SU-DHL-6 (cell line): Measurements from ENCODE around the gene ZNF669.
A peak's percentile ranks its signal among the peaks of the same experiment; 100 is the strongest.

Experiments used
- H2AFZ ChIP-seq: fragments of 200-600 bp; sonication (generic); 2 replicates; pipeline ENCODE4 v1.6.1; 2014; ENCODE audit warnings: low read depth, mild to moderate bottlenecking, moderate library complexity, mixed read lengths, antibody characterized with exemption, low read length; ENCODE audit not compliant: severe bottlenecking
- H3F3A ChIP-seq: fragments of 200-600 bp; shearing (Covaris generic); 2 replicates; pipeline ENCODE4 v1.6.0; 2016; ENCODE audit warnings: antibody characterized with exemption, mild to moderate bottlenecking; ENCODE audit not compliant: insufficient read depth
- H3K27ac ChIP-seq: fragments of 200-600 bp; sonication (generic); 2 replicates; pipeline ENCODE4 v1.5.1; 2016; ENCODE audit warnings: low read depth, mild to moderate bottlenecking, low read length, moderate library complexity, mixed read lengths
- H3K27me3 ChIP-seq: fragments of 200-600 bp; sonication (generic), shearing (Covaris generic); 2 replicates; pipeline ENCODE4 v1.6.0; 2014; ENCODE audit warnings: mild to moderate bottlenecking, low read length
- H3K36me3 ChIP-seq: fragments of 200-600 bp; sonication (generic); 2 replicates; pipeline ENCODE4 v1.6.1; 2014; ENCODE audit warnings: mild to moderate bottlenecking, low read length, mixed read lengths
- H3K4me2 ChIP-seq: fragments of 300-600, 200-600 bp; shearing (Covaris generic), sonication (generic); 2 replicates; pipeline ENCODE4 v1.6.0; 2014; ENCODE audit warnings: low read length, low read depth, mild to moderate bottlenecking; ENCODE audit not compliant: poor library complexity, severe bottlenecking
- H3K4me3 ChIP-seq: fragments of 200-600 bp; sonication (generic); 2 replicates; pipeline ENCODE4 v1.5.1; 2014; ENCODE audit warnings: antibody characterized with exemption, low read length, mild to moderate bottlenecking, mixed read lengths; ENCODE audit not compliant: insufficient read depth, poor library complexity, severe bottlenecking
- H3K79me2 ChIP-seq: fragments of 200-600 bp; sonication (generic); 2 replicates; pipeline ENCODE4 v1.6.1; 2014; ENCODE audit warnings: mild to moderate bottlenecking, low read length, moderate library complexity; ENCODE audit not compliant: insufficient read depth
- H3K9ac ChIP-seq: fragments of 200-600 bp; sonication (generic); 2 replicates; pipeline ENCODE4 v1.7.0; 2014; ENCODE audit warnings: mild to moderate bottlenecking, low read length
- H3K9me2 ChIP-seq: fragments of 200-600 bp; sonication (generic); replicated peaks from 2 replicates; pipeline ENCODE4 v1.6.1; 2014; ENCODE audit warnings: low read length; ENCODE audit not compliant: insufficient read depth
- H3K9me3 ChIP-seq: fragments of 200-600 bp; sonication (generic); 2 replicates; pipeline ENCODE4 v1.6.1; 2014; ENCODE audit warnings: low read length, mixed read lengths; ENCODE audit not compliant: insufficient read depth
- H4K20me1 ChIP-seq: fragments of 200-600 bp; sonication (generic); 2 replicates; pipeline ENCODE4 v1.6.1; 2014; ENCODE audit warnings: low read depth, mild to moderate bottlenecking, antibody characterized with exemption, low read length, moderate library complexity, mixed read lengths
- CTCF ChIP-seq: fragments of 200-600 bp; sonication (generic); IDR thresholded peaks from one replicate; pipeline ENCODE4 v1.5.1; 2017; ENCODE audit warnings: antibody characterized with exemption, mild to moderate bottlenecking, low read length, moderate library complexity; ENCODE audit not compliant: insufficient read depth, poor library complexity, severe bottlenecking
- EZH2phosphoT487 ChIP-seq: fragments of 200-600 bp; sonication (generic), shearing (Covaris generic); conservative IDR thresholded peaks from 2 replicates; pipeline ENCODE4 v1.6.1; 2018; ENCODE audit warnings: mild to moderate bottlenecking, antibody characterized with exemption, low read length, moderate library complexity, mixed read lengths

ZNF669 gene

GRCh38 chr1:247107694-247108093, 3.5 kb upstream of the ZNF669 start:
- H3K9me2 ChIP-seq, result no peaks in the 10 kb centered on the region
- H3K79me2 ChIP-seq, result peaks cover 13% of the 10 kb centered on the region
- TF ChIP-seq EZH2phosphoT487 (no peak), CTCF (no peak)
- no peak overlapping the region for H3K4me2 ChIP-seq
- no peaks in the 10 kb centered on the region for H4K20me1 ChIP-seq
- H3K27ac ChIP-seq, result no peak overlapping the region
- no peaks in the 10 kb centered on the region for H3K27me3 ChIP-seq
- no peaks in the 10 kb centered on the region for H3F3A ChIP-seq
- H3K36me3 ChIP-seq, result peaks cover 4% of the 10 kb centered on the region
- no peak overlapping the region for H3K9ac ChIP-seq
- H3K9me3 ChIP-seq, result peaks cover 5% of the 10 kb centered on the region; the same call in 1 of the 2 replicates
- no peak overlapping the region for H2AFZ ChIP-seq
- no peak overlapping the region for H3K4me3 ChIP-seq

- TF ChIP-seq EZH2phosphoT487 (no peak), CTCF (no peak)
- H3K9me2 ChIP-seq, result no peaks in the 10 kb centered on the region
- no peak overlapping the region for H3K27ac ChIP-seq
- no peak overlapping the region for H3K4me2 ChIP-seq
- H2AFZ ChIP-seq, result no peak overlapping the region
- H3K36me3 ChIP-seq, result peaks cover 22% of the 10 kb centered on the region
- no peaks in the 10 kb centered on the region for H4K20me1 ChIP-seq
- H3F3A ChIP-seq, result no peaks in the 10 kb centered on the region
- H3K9ac ChIP-seq, result no peak overlapping the region
- peaks cover 28% of the 10 kb centered on the region for H3K79me2 ChIP-seq
- H3K9me3 ChIP-seq, result peaks cover 19% of the 10 kb centered on the region; the same call in 1 of the 2 replicates
- no peaks in the 10 kb centered on the region for H3K27me3 ChIP-seq
- H3K4me3 ChIP-seq, result no peak overlapping the region
These were observed 1.8 kb upstream of the ZNF669 start for GRCh38 chr1:247105966-247106365.

- peak overlapping the region; percentile 55 for H3K4me2 ChIP-seq
- peak overlapping the region; percentile 99 for H3K4me3 ChIP-seq
- no peaks in the 10 kb centered on the region for H3K9me2 ChIP-seq
- peaks cover 26% of the 10 kb centered on the region; the same call in 1 of the 2 replicates for H3K9me3 ChIP-seq
- peak overlapping the region; percentile 80 for H2AFZ ChIP-seq
- H3K9ac ChIP-seq, result no peak overlapping the region
- H3K79me2 ChIP-seq, result peaks cover 28% of the 10 kb centered on the region
- H3K36me3 ChIP-seq, result peaks cover 31% of the 10 kb centered on the region
- TF ChIP-seq CTCF, result no peak
- TF ChIP-seq EZH2phosphoT487, result no peak
- H4K20me1 ChIP-seq, result no peaks in the 10 kb centered on the region
- H3K27me3 ChIP-seq, result no peaks in the 10 kb centered on the region
- no peak overlapping the region for H3K27ac ChIP-seq
- H3F3A ChIP-seq, result no peaks in the 10 kb centered on the region
These were observed 809 bp upstream of the ZNF669 start for GRCh38 chr1:247104965-247105364.
